Mesothelial cell of epicardium (in vitro differentiated cells): Measurements from ENCODE around the gene RAPGEF4. TPM values are rescaled to one million over a fixed set of nuclear protein-coding genes. Genes with fewer than 3 reads are reported as not detected.

Source experiments
- DNase-seq, 2 experiments: peaks; one replicate each; pipeline ENCODE4 v3.0.0; 2021; ENCODE audit warnings: low spot score in 2 of 2; ENCODE audit not compliant: unreplicated experiment in 2 of 2
- H3K27ac Mint-ChIP-seq: 2 replicates; pipeline ENCODE4 v1.8.0; 2021; ENCODE audit warnings: mixed read lengths
- H3K27me3 Mint-ChIP-seq: 2 replicates; pipeline ENCODE4 v1.8.0; 2021; ENCODE audit warnings: low read depth, mixed read lengths
- H3K36me3 Mint-ChIP-seq: 2 replicates; pipeline ENCODE4 v1.8.0; 2021; ENCODE audit warnings: mixed read lengths
- H3K4me1 Mint-ChIP-seq: 2 replicates; pipeline ENCODE4 v1.8.0; 2021; ENCODE audit warnings: mixed read lengths
- H3K4me3 Mint-ChIP-seq: 2 replicates; pipeline ENCODE4 v1.8.0; 2021; ENCODE audit warnings: mild to moderate bottlenecking, moderate library complexity, mixed read lengths
- H3K9me3 Mint-ChIP-seq: 2 replicates; pipeline ENCODE4 v1.8.0; 2021; ENCODE audit warnings: mixed read lengths
- total RNA-seq: library from RNA; stranded (reverse); gene quantifications from 3 replicates; pipeline ENCODE4 v1.2.1, GENCODE V29; 2021
- TF ChIP-seq, protein P1 (sequence below): fragments of 200-600 bp; sonication (generic); IDR thresholded peaks from one replicate; pipeline ENCODE4 v1.5.0; 2021; ENCODE audit warnings: antibody characterized with exemption; ENCODE audit not compliant: unreplicated experiment

RAPGEF4 gene
- total RNA-seq, 1 donor from 2014 or later, result 24.7 TPM

DNA sequence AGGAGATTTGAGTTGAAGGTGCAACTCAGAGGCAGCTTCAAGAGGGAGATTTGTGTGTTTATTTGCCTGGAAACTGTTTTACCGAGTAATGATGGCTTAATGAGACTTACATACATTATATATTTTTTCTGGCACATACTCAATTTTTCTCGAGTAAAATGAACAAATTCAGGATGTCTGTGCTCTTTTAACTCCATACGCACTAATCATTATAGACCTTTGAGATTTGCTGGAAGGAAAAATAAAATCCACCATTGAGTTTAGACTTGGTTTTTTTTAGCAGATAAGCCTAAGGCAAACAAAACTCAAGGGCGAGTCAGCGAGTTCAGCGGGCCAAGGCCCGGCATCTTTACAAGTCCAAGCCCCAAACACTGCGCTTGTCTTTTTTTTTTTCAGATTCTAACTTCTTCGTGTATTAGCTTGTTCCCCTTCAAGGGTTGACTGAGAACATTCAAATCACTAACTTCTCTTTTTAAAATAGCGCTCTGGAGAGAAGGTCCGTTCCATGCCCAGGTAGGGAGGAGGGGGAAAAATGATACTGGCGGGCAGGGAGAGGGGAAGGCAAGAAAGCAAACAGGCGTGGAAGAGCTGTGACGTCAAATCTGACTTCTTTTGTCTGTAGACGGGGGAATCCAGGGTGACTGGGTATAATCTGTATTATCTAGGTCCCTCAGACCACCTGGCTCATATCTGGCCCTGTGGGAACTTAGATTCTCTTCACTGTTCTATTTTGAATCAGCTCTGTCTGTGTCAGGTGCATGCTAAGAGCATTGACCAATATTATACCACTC lies 267.3 kb downstream of the RAPGEF4 start:
- H3K9me3 Mint-ChIP-seq, result peaks cover 3% of the 10 kb centered on the region
- H3K27me3 Mint-ChIP-seq, result no peaks in the 10 kb centered on the region
- H3K4me1 Mint-ChIP-seq, result peaks cover 40% of the 10 kb centered on the region
- no peak overlapping the region for H3K4me3 Mint-ChIP-seq
- peak overlapping the region; percentile 93 for H3K27ac Mint-ChIP-seq
- TF ChIP-seq, protein P1, sequence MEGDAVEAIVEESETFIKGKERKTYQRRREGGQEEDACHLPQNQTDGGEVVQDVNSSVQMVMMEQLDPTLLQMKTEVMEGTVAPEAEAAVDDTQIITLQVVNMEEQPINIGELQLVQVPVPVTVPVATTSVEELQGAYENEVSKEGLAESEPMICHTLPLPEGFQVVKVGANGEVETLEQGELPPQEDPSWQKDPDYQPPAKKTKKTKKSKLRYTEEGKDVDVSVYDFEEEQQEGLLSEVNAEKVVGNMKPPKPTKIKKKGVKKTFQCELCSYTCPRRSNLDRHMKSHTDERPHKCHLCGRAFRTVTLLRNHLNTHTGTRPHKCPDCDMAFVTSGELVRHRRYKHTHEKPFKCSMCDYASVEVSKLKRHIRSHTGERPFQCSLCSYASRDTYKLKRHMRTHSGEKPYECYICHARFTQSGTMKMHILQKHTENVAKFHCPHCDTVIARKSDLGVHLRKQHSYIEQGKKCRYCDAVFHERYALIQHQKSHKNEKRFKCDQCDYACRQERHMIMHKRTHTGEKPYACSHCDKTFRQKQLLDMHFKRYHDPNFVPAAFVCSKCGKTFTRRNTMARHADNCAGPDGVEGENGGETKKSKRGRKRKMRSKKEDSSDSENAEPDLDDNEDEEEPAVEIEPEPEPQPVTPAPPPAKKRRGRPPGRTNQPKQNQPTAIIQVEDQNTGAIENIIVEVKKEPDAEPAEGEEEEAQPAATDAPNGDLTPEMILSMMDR, result no peak
- DNase-seq, result no peak
- H3K36me3 Mint-ChIP-seq, result peaks cover 8% of the 10 kb centered on the region

DNA sequence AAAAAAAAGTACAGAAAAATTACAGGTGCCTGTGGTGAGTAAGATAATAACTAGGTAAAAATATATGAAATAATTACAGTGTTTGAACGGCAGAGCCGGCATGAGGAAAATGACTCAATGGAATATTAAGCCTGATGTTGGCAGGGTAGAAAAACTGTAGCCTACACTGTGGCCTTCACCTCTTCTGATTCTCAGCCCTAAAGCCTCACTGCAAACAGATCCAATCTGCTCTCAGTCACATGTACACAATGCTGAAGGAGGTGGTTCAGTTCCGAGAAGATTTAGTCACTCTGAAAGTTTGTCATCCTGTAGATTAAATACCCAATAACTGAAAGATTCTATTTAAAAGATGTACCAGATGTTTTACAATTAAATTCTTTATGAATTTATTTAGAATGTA lies 273.1 kb downstream of the RAPGEF4 start:
- Mint-ChIP-seq H3K9me3 (no peaks in the 10 kb centered on the region), H3K36me3 (no peaks in the 10 kb centered on the region), H3K4me3 (no peak overlapping the region), H3K27me3 (no peaks in the 10 kb centered on the region), H3K27ac (no peak overlapping the region), H3K4me1 (peaks cover 3% of the 10 kb centered on the region)
- DNase-seq, result no peak
- TF ChIP-seq, protein P1, result no peak

GRCh38 chr2:173010233-173010632 lies 274.6 kb downstream of the RAPGEF4 start:
- H3K9me3 Mint-ChIP-seq, result no peaks in the 10 kb centered on the region
- no peak overlapping the region for H3K4me3 Mint-ChIP-seq
- H3K27ac Mint-ChIP-seq, result no peak overlapping the region
- H3K4me1 Mint-ChIP-seq, result no peaks in the 10 kb centered on the region
- H3K36me3 Mint-ChIP-seq, result peaks cover 3% of the 10 kb centered on the region
- no peak for DNase-seq
- no peaks in the 10 kb centered on the region for H3K27me3 Mint-ChIP-seq
- TF ChIP-seq, protein P1, result no peak

GRCh38 chr2:173016451-173016850 lies 280.8 kb downstream of the RAPGEF4 start:
- Mint-ChIP-seq H3K4me3 (no peak overlapping the region), H3K4me1 (peaks cover 6% of the 10 kb centered on the region), H3K27me3 (no peaks in the 10 kb centered on the region), H3K36me3 (peaks cover 23% of the 10 kb centered on the region), H3K9me3 (no peaks in the 10 kb centered on the region), H3K27ac (no peak overlapping the region)
- TF ChIP-seq, protein P1, result no peak
- DNase-seq, result no peak

GRCh38 chr2:173017646-173018420 lies 282.2 kb downstream of the RAPGEF4 start:
- Mint-ChIP-seq H3K4me3 (no peak overlapping the region), H3K4me1 (peaks cover 6% of the 10 kb centered on the region), H3K27ac (no peak overlapping the region), H3K9me3 (no peaks in the 10 kb centered on the region), H3K36me3 (peaks cover 24% of the 10 kb centered on the region), H3K27me3 (no peaks in the 10 kb centered on the region)
- TF ChIP-seq, protein P1, result no peak
- DNase-seq, result no peak
